Testis (tissue), 3 donors: ENCODE measurements around the gene RRM1. TPM values are rescaled to one million over a fixed set of nuclear protein-coding genes. Genes with fewer than 3 reads are reported as not detected.
"Not testable (repeated sequence)": the region's sequence is repeated elsewhere in the genome, so short reads cannot be mapped to it uniquely, and the experiment has no call there.

Experiments
- DNase-seq: peaks from one replicate; pipeline ENCODE4 v3.0.0-alpha.2; 2019
- H3K27ac ChIP-seq, 2 donors: fragments of 200-600 bp; sonication (generic); one replicate each; pipeline ENCODE4 v1.5.1; 2019
- H3K27me3 ChIP-seq: fragments of 200-600 bp; sonication (generic); one replicate; pipeline ENCODE4 v1.5.1; 2019
- H3K36me3 ChIP-seq: fragments of 200-600 bp; sonication (generic); one replicate; pipeline ENCODE4 v1.5.1; 2017; ENCODE audit warnings: low read depth; ENCODE audit errors: missing control alignments
- H3K4me1 ChIP-seq: fragments of 200-600 bp; sonication (generic); one replicate; pipeline ENCODE4 v1.5.1; 2019
- H3K4me3 ChIP-seq, 2 donors: fragments of 200-600 bp; sonication (generic); one replicate each; pipeline ENCODE4 v1.5.1; 2017 to 2019
- H3K9me3 ChIP-seq: fragments of 200-600 bp; sonication (generic); one replicate; pipeline ENCODE4 v1.5.1; 2017
- POLR2A ChIP-seq: fragments of 450-650 bp; IDR thresholded peaks from one replicate; pipeline ENCODE4 v1.6.1; 2017; ENCODE audit warnings: antibody characterized with exemption, mild to moderate bottlenecking, moderate library complexity
- WGBS, 2 donors: methylation state at CpG; one replicate each; pipeline ENCODE4 v1.1.5; 2018; 5-methylcytosine and 5-hydroxymethylcytosine counted together
- intact Hi-C: fragments of 100-400 bp; cut with DNase I; formaldehyde crosslinking; loops from one replicate; pipeline ENCODE4 v1.15.1; 2023; ENCODE audit warnings: low total_unique reads
- polyA plus RNA-seq: library from polyadenylated mRNA; stranded (reverse); fragments of 350-450 nt; fragmentation: Illumina TruSeq; extraction: RNeasy Lipid Tissue Mini Kit (QIAGEN cat#74804); gene quantifications from one replicate; pipeline ENCODE4 v1.2.3, GENCODE V29; 2014; ENCODE audit warnings: low read depth, low replicate concordance; ENCODE audit not compliant: insufficient read depth
- total RNA-seq, 2 donors: library from RNA; depleted of rRNA; stranded (reverse); fragments of >200 nt; gene quantifications; one replicate each; pipeline ENCODE4 v1.2.3, GENCODE V29; 2016
- TF ChIP-seq, protein P1 (sequence below), 3 experiments: fragments of 450-650 bp in 2 of 3; fragments of 200-600 bp in 1 of 3; sonication (generic) in 1 of 3; IDR thresholded peaks; one replicate each; pipeline ENCODE4 v1.5.1; 2016 to 2019; ENCODE audit warnings: antibody characterized with exemption in 3 of 3, mild to moderate bottlenecking in 2 of 3, moderate library complexity in 1 of 3

Gene RRM1
- total and polyA plus RNA-seq, 3 donors from 2014 or later: 31.4 to 48.3 (median 45.9) TPM

DNA sequence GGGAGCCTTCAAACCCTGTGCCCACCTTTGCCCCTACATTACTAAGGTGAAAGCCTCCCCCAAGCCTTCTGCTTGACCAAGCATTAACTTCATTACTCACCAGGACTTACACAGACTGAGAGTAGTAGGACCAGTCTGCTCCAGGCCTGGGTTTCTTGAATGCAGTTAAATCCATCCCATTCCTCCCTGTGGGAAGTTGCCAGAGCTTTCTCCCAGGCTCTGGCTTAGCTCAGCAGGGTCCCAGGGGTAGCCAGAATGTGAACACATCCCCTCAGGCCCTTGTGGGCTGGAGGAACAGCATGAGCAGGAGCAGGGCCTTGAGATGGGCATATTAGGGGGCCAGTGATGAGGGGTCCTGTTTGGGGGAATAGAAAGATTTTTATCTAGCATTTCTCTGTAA, 59.9 kb downstream of the RRM1 start:
- no peak for DNase-seq
- H3K27me3 ChIP-seq: no peaks in the 10 kb centered on the region
- no peak overlapping the region for H3K4me3 ChIP-seq
- TF ChIP-seq, protein P1, sequence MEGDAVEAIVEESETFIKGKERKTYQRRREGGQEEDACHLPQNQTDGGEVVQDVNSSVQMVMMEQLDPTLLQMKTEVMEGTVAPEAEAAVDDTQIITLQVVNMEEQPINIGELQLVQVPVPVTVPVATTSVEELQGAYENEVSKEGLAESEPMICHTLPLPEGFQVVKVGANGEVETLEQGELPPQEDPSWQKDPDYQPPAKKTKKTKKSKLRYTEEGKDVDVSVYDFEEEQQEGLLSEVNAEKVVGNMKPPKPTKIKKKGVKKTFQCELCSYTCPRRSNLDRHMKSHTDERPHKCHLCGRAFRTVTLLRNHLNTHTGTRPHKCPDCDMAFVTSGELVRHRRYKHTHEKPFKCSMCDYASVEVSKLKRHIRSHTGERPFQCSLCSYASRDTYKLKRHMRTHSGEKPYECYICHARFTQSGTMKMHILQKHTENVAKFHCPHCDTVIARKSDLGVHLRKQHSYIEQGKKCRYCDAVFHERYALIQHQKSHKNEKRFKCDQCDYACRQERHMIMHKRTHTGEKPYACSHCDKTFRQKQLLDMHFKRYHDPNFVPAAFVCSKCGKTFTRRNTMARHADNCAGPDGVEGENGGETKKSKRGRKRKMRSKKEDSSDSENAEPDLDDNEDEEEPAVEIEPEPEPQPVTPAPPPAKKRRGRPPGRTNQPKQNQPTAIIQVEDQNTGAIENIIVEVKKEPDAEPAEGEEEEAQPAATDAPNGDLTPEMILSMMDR (IDR thresholded peaks at IDR 0.05): no peak
- no peak for TF ChIP-seq POLR2A
- H3K27ac ChIP-seq: no peak overlapping the region
- H3K36me3 ChIP-seq: no peaks in the 10 kb centered on the region
- no peaks in the 10 kb centered on the region for H3K4me1 ChIP-seq
- intact Hi-C loops: no loop called here
- H3K9me3 ChIP-seq: no peaks in the 10 kb centered on the region

DNA sequence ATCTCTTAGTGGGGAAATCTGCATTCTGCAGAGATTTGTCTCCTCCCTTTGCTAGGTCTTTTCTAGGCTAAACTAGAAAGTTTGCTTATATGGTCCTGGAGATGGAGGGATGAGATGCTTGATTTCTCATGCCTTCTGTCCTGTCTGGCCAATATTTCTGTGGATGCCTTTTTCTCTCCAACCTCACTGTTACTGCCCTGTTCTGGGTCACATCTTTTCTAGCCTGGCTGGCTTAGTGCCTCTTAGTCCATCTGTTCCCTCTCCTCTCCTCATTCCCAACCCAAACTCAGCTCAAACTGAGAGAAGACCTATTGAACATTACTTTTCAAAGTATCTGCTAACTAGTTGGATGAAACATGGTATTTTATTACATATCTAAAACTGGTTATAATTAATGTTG, 62.0 kb downstream of the RRM1 start:
- no peaks in the 10 kb centered on the region for H3K36me3 ChIP-seq
- no peaks in the 10 kb centered on the region for H3K9me3 ChIP-seq
- no peaks in the 10 kb centered on the region for H3K27me3 ChIP-seq
- intact Hi-C loops: no loop called here
- H3K27ac ChIP-seq: no peak overlapping the region
- no peak overlapping the region for H3K4me3 ChIP-seq
- no peaks in the 10 kb centered on the region for H3K4me1 ChIP-seq
- TF ChIP-seq, protein P1 (IDR thresholded peaks at IDR 0.05): no peak
- no peak for TF ChIP-seq POLR2A
- no peak for DNase-seq

DNA sequence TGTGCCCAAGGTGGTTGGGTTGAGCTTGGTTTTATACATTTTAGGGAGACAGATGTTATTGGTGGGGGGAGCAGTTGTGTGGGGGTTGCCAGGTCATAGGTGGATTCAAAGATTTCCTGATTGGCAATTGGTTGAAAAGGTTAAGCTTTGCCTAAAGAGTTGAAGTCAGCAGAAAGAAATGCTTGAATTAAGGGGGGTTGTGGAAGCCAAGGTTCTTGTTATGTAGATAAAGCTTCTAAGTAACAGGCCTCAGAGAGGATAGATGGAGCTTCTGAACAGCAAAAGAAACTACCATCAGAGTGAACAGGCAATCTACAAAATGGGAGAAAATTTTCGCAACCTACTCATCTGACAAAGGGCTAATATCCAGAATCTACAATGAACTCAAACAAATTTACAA, 64.2 kb downstream of the RRM1 start:
- not testable (repeated sequence) for H3K27ac ChIP-seq, DNase-seq
- WGBS, 2 donors: 0 to 50% methylated on average over 1 of the region's 1 CpG

DNA sequence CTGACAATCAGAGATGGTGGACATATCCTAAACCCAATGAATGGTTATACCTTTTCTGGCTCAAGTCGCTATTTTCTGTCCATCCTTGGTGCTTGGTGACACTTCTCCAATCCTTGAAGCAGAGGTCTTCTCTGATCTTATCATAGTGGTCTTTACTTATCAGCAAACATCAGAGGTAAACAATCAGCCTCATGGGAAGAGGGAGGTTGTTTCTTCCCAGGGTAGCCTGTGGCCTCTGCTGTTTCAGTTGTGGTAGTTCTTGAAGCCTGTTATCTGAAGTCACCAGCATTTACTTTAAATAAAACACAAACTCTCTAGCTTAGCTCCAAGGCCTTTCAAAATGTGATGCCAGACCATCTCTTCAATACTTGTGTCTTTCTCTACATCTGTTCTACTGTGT, 66.7 kb downstream of the RRM1 start:
- Histone ChIP-seq H3K27ac (no peak overlapping the region), H3K4me1 (no peaks in the 10 kb centered on the region), H3K36me3 (no peaks in the 10 kb centered on the region), H3K4me3 (no peak overlapping the region), H3K9me3 (no peaks in the 10 kb centered on the region), H3K27me3 (no peaks in the 10 kb centered on the region)
- intact Hi-C loops: no loop called here
- DNase-seq: no peak
- TF ChIP-seq, protein P1 (IDR thresholded peaks at IDR 0.05): no peak
- no peak for TF ChIP-seq POLR2A
- 85 to 100% methylated on average over 1 of the region's 1 CpG for WGBS, 2 donors

More for the DNA sequence above, 64.2 kb downstream of the RRM1 start:
- H3K36me3 ChIP-seq, intact Hi-C loops, H3K27me3 ChIP-seq, H3K4me1 ChIP-seq, H3K4me3 ChIP-seq, H3K9me3 ChIP-seq: not testable (repeated sequence)

DNA sequence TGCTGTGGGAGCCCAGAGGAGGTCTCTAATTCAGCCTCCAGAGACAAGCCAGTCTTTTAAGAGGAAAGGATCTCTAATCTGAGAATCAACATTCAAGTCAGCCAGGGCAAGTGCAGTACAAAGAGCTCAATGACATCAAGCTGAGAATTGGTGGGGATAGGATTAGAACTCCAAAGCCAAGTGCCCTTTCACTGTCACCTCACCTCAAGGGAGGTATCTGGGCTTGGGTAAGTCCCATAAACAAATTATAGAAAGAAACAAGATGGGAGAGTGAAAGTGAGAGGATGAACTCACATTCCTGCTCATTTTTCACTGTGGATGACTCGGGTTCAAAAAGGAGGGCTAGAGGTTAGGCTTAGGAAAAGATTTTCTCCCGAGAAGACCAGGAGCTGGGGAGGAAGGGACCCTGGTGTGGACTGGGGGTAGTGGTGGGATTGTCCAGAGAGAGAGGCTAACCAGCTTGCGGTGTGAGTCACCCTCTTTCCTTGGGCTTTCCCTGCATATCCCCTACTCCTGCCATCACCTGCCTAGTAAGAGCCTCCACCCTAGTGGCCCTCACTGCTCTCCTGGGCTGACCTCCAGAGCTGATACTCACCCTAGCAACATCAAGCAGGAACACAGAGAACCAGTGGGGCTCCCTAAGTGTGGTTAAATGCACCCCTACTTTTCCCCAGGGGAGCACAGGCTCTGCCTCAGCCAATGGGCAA, 70.4 kb downstream of the RRM1 start:
- 90 to 95% methylated on average over 3 of the region's 3 CpGs for WGBS, 2 donors
- no peaks in the 10 kb centered on the region for H3K27me3 ChIP-seq

More for the DNA sequence above, 70.4 kb downstream of the RRM1 start:
- intact Hi-C loops: no loop called here
- no peak overlapping the region for H3K4me3 ChIP-seq
- H3K27ac ChIP-seq: no peak overlapping the region
- no peaks in the 10 kb centered on the region for H3K4me1 ChIP-seq
- no peak for TF ChIP-seq POLR2A
- TF ChIP-seq, protein P1 (IDR thresholded peaks at IDR 0.05): no peak
- DNase-seq: no peak
- H3K36me3 ChIP-seq: no peaks in the 10 kb centered on the region
- no peaks in the 10 kb centered on the region for H3K9me3 ChIP-seq
